Stomach smooth muscle (tissue), 2 donors: Measurements from ENCODE around the gene FCN1.
A peak's percentile ranks its signal among the peaks of the same experiment; 100 is the strongest.

Experiments
- H3K27ac ChIP-seq: one replicate; pipeline ENCODE4 v1.7.0; 2013; ENCODE audit warnings: mild to moderate bottlenecking, low read length, inconsistent platforms
- H3K27me3 ChIP-seq, 2 donors: one replicate each; pipeline ENCODE4 v1.7.0; 2013; ENCODE audit warnings: low read length in 2 of 2; ENCODE audit not compliant: insufficient read depth in 2 of 2, control insufficient read depth in 1 of 2
- H3K36me3 ChIP-seq, 2 donors: one replicate each; pipeline ENCODE4 v1.7.0; 2013; ENCODE audit warnings: low read length in 2 of 2; ENCODE audit not compliant: control insufficient read depth in 2 of 2, insufficient read depth in 2 of 2
- H3K4me1 ChIP-seq: one replicate; pipeline ENCODE4 v1.7.0; 2013; ENCODE audit warnings: low read length; ENCODE audit not compliant: control insufficient read depth, insufficient read depth
- H3K4me3 ChIP-seq, 2 donors: one replicate each; pipeline ENCODE4 v1.7.0; 2013; ENCODE audit warnings: low read length in 2 of 2
- H3K9ac ChIP-seq, 2 donors: one replicate each; pipeline ENCODE4 v1.7.0; 2013; ENCODE audit warnings: low read length in 2 of 2, mild to moderate bottlenecking in 1 of 2
- H3K9me3 ChIP-seq, 2 donors: one replicate each; pipeline ENCODE4 v1.7.0; 2013; ENCODE audit warnings: low read length in 2 of 2; ENCODE audit not compliant: control insufficient read depth in 2 of 2
- donor health status: healthy.
- donor health status: Pancreatic carcinoma.

FCN1 gene

GRCh38 chr9:134896834-134897583 is 20.7 kb downstream of the FCN1 start:
- H3K27ac ChIP-seq: no peak overlapping the region
- H3K9me3 ChIP-seq: peaks cover 0 to 12% of the 10 kb centered on the region in 2 donors
- H3K4me3 ChIP-seq: peak overlapping the region in 1 of 2 donors; percentile 22
- H3K27me3 ChIP-seq: peaks cover 0 to 3% of the 10 kb centered on the region in 2 donors
- H3K4me1 ChIP-seq: peaks cover 2% of the 10 kb centered on the region
- no peaks in the 10 kb centered on the region for H3K36me3 ChIP-seq
- no peak overlapping the region for H3K9ac ChIP-seq

GRCh38 chr9:134895908-134896833 is 21.5 kb downstream of the FCN1 start:
- Histone ChIP-seq H3K4me3 (peak overlapping the region in 1 of 2 donors; percentile 22), H3K36me3 (no peaks in the 10 kb centered on the region), H3K9ac (no peak overlapping the region), H3K27ac (no peak overlapping the region), H3K4me1 (peaks cover 2% of the 10 kb centered on the region), H3K9me3 (peaks cover 0 to 12% of the 10 kb centered on the region in 2 donors), H3K27me3 (peaks cover 0 to 3% of the 10 kb centered on the region in 2 donors)

- Histone ChIP-seq H3K9me3 (peaks cover 0 to 12% of the 10 kb centered on the region in 2 donors), H3K4me3 (no peak overlapping the region), H3K27me3 (peaks cover 0 to 3% of the 10 kb centered on the region in 2 donors), H3K36me3 (no peaks in the 10 kb centered on the region), H3K27ac (no peak overlapping the region), H3K4me1 (peaks cover 2% of the 10 kb centered on the region), H3K9ac (no peak overlapping the region)
Measured at GRCh38 chr9:134895567-134895907, 22.2 kb downstream of the FCN1 start.

GRCh38 chr9:134895097-134895496 is 22.6 kb downstream of the FCN1 start:
- H3K4me3 ChIP-seq: no peak overlapping the region
- H3K4me1 ChIP-seq: peaks cover 2% of the 10 kb centered on the region
- peaks cover 0 to 3% of the 10 kb centered on the region in 2 donors for H3K27me3 ChIP-seq
- H3K27ac ChIP-seq: no peak overlapping the region
- H3K9ac ChIP-seq: no peak overlapping the region
- no peaks in the 10 kb centered on the region for H3K36me3 ChIP-seq
- H3K9me3 ChIP-seq: peaks cover 0 to 12% of the 10 kb centered on the region in 2 donors

GRCh38 chr9:134894136-134894860 is 23.4 kb downstream of the FCN1 start:
- Histone ChIP-seq H3K9me3 (peaks cover 0 to 7% of the 10 kb centered on the region in 2 donors), H3K27me3 (peaks cover 0 to 3% of the 10 kb centered on the region in 2 donors), H3K4me3 (no peak overlapping the region), H3K27ac (no peak overlapping the region), H3K4me1 (peaks cover 2% of the 10 kb centered on the region), H3K36me3 (no peaks in the 10 kb centered on the region), H3K9ac (no peak overlapping the region)

GRCh38 chr9:134892820-134893420 is 24.8 kb downstream of the FCN1 start:
- no peak overlapping the region for H3K9ac ChIP-seq

GRCh38 chr9:134892221-134892620 is 25.5 kb downstream of the FCN1 start:
- no peak overlapping the region for H3K9ac ChIP-seq
- peaks cover 0 to 7% of the 10 kb centered on the region in 2 donors for H3K9me3 ChIP-seq
- H3K4me3 ChIP-seq: no peak overlapping the region
- H3K36me3 ChIP-seq: no peaks in the 10 kb centered on the region
- H3K27me3 ChIP-seq: peaks cover 4 to 5% of the 10 kb centered on the region in 2 donors
- H3K4me1 ChIP-seq: peaks cover 2% of the 10 kb centered on the region
- no peak overlapping the region for H3K27ac ChIP-seq

More at GRCh38 chr9:134892820-134893420, 24.8 kb downstream of the FCN1 start:
- Histone ChIP-seq H3K4me3 (no peak overlapping the region), H3K4me1 (peaks cover 2% of the 10 kb centered on the region), H3K36me3 (no peaks in the 10 kb centered on the region), H3K9me3 (peaks cover 0 to 7% of the 10 kb centered on the region in 2 donors), H3K27ac (no peak overlapping the region), H3K27me3 (peaks cover under 1 to 5% of the 10 kb centered on the region in 2 donors)

GRCh38 chr9:134891713-134892112 is 26.0 kb downstream of the FCN1 start:
- Histone ChIP-seq H3K4me1 (peaks cover 2% of the 10 kb centered on the region), H3K27ac (no peak overlapping the region), H3K36me3 (no peaks in the 10 kb centered on the region), H3K4me3 (no peak overlapping the region), H3K27me3 (peaks cover 4 to 5% of the 10 kb centered on the region in 2 donors), H3K9me3 (peaks cover 0 to 7% of the 10 kb centered on the region in 2 donors), H3K9ac (no peak overlapping the region)

- H3K27me3 ChIP-seq: peaks cover 2 to 4% of the 10 kb centered on the region in 2 donors
- H3K27ac ChIP-seq: no peak overlapping the region
- no peaks in the 10 kb centered on the region for H3K36me3 ChIP-seq
Measured at GRCh38 chr9:134891053-134891452, 26.7 kb downstream of the FCN1 start.

GRCh38 chr9:134890155-134890495 is 27.6 kb downstream of the FCN1 start:
- Histone ChIP-seq H3K27ac (no peak overlapping the region), H3K36me3 (no peaks in the 10 kb centered on the region), H3K4me3 (no peak overlapping the region), H3K27me3 (peaks cover 2 to 4% of the 10 kb centered on the region in 2 donors), H3K9ac (no peak overlapping the region), H3K9me3 (peaks cover 0 to 7% of the 10 kb centered on the region in 2 donors), H3K4me1 (no peaks in the 10 kb centered on the region)

More at GRCh38 chr9:134891053-134891452, 26.7 kb downstream of the FCN1 start:
- Histone ChIP-seq H3K4me3 (no peak overlapping the region), H3K9ac (no peak overlapping the region), H3K9me3 (peaks cover 0 to 7% of the 10 kb centered on the region in 2 donors), H3K4me1 (no peaks in the 10 kb centered on the region)
